IPS-NIHi11 (cell line): ENCODE data around the gene TNPO3.
A peak's percentile ranks its signal among the peaks of the same experiment; 100 is the strongest.

Source experiments
- DNase-seq: peaks from one replicate; pipeline ENCODE4 v3.0.0; 2012; ENCODE audit warnings: mixed read lengths, low spot score

TNPO3 gene

DNA sequence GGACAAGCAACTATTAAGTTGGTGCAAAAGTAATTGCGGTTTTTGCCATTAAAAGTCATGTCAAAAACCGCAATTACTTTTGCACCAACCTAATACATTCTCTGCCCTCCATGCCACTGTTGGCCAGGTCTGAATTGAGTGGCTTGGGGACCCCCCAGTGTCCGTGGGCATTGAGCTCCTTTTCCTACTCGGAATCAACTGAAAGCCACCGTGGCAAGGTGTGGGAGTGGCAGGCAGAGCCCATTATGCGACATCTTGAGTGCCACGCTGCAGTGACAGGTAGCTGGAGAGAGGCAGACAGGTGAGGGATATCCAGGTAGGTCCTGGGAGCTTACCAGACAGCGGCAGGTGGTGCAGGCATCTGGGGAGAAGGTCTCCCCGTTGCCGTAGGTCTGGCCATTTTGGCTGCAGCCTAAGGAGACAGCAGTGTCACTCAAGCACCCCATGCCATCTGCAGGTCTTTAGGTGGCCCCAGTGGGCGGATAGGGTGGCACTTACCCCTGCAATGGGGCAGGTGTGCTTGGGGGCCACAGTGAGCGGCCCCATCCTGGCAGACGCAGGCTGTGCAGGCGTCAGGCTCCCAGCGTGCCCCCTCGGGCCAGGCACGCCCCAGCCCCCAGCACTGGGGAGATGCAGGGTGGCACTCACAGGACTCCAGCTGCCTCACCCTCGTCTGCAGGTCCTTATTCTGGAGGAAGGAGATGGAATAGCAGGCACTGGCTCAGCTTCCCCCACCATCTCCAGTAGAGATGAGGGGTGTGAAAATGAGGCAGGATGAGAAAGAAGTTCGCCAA, 147.9 kb downstream of the TNPO3 start:
- DNase-seq, result no peak

DNA sequence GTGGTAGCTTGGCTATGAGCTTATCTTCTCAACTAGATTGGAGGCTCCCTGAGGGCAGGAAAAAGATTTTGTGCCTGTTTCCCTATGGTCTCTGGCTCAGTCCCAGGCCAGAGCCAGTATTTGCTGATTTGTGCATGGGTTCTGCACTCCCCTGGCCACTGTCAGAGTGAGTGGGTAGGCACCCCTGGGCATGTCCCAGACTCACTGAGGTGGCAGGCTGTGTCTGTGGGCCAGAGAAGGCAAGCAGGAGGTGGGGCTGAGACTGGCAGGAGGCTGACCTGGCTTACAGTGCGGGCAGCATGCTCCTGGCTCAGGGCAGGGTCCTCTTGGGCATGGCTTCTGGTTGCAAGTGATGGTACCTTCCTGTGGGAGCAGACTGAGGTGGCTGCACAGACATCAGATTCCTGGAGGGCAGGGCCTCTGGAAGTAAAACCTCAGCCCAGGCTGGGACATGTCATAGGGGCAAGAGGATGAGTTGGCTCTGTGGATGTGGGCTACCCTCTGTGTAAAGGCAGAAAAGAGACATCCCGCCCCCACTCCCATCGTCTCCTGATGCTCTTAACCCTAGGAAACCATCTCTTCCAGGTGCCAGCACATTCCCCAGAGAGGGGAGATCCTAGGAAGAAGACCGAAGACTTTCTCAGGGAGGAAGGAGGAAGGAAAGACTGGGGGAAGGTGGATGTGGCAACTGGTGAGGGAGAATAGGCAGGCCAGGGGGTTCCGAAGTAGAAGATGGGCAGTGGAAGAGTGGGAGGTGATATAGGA, 148.7 kb downstream of the TNPO3 start:
- no peak for DNase-seq

DNA sequence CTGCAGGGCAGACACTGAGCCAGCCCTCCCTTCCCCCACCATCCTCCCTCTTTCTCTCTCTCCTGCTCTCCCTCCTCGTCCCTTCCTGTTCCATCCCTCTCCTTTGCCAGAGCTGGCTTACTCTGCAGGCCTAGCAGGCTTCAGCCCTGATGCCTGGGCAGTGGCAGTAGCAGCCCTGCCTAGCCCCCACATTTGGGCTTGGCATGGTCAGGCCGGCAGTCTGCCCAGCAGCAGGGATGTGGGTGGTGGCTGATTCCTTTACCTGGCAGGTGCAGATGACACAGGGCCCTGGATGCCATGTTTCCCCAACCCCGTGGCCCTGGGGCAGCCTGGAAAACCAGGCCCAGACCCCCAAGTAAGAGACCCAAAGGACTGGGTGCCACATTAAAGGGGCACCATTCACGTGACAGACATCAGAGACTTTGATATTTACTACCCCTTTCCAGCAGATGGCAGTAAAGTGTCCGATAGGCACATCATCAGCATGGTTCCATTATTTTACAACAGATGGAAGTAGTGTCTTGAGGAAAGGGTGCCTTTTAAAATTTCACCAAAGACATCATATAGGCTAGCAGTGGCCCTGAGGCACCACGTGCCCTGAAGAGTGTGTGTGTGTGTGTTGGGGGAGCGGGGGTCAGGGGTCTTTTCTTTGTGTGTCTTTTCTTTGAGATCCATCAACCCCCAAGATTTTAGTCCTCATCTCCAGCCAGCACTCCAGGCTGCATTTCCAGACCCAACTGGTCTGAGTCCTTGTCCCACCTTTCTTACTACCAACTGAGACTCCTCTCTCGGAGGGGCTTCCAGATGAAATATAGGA, 150.3 kb downstream of the TNPO3 start:
- DNase-seq, result peak; percentile 79
